LoVo (cell line): ENCODE data around the gene ZNF143.
"Not testable (repeated sequence)": the region's sequence is repeated elsewhere in the genome, so short reads cannot be mapped to it uniquely, and the experiment has no call there.

Experiments
- DNase-seq: peaks from one replicate; pipeline ENCODE4 v3.0.0-alpha.2; 2016; ENCODE audit warnings: low spot score

ZNF143 gene

GRCh38 chr11:9460322-9461062 lies at the start of gene ZNF143:
Gene ZNF143 (plus strand): TSS chr11:9461012. CDS start chr11:9471309, 10,297 bp downstream.
- peak; percentile 100 for DNase-seq

- DNase-seq, result no peak
Observed at GRCh38 chr11:9428706-9429105, 32.1 kb upstream of the ZNF143 start.

- no peak for DNase-seq
Observed at GRCh38 chr11:9438611-9439010, 22.2 kb upstream of the ZNF143 start.

- no peak for DNase-seq
Observed at GRCh38 chr11:9446230-9446629, 14.6 kb upstream of the ZNF143 start.

GRCh38 chr11:9448576-9449352 lies 12.0 kb upstream of the ZNF143 start:
- no peak for DNase-seq

GRCh38 chr11:9452023-9452422 lies 8.8 kb upstream of the ZNF143 start:
- not testable (repeated sequence) for DNase-seq

GRCh38 chr11:9455722-9456121 lies 5.1 kb upstream of the ZNF143 start:
- no peak for DNase-seq

- DNase-seq, result no peak
Observed at GRCh38 chr11:9459667-9460321, 1.0 kb upstream of the ZNF143 start.

GRCh38 chr11:9461063-9461759 lies 399 bp downstream of the ZNF143 start:
- DNase-seq, result peak; percentile 83

- DNase-seq, result no peak
Observed at GRCh38 chr11:9461760-9462134, 935 bp downstream of the ZNF143 start.

- DNase-seq, result no peak
Observed at GRCh38 chr11:9462172-9462799, 1.5 kb downstream of the ZNF143 start.

- no peak for DNase-seq
Observed at GRCh38 chr11:9462806-9463537, 2.2 kb downstream of the ZNF143 start.

- DNase-seq, result no peak
Observed at GRCh38 chr11:9470765-9471164, 10.0 kb downstream of the ZNF143 start.

GRCh38 chr11:9473408-9473807 lies 12.6 kb downstream of the ZNF143 start:
- DNase-seq, result no peak

GRCh38 chr11:9479899-9480298 lies 19.1 kb downstream of the ZNF143 start:
- DNase-seq, result no peak

GRCh38 chr11:9489080-9489765 lies 28.4 kb downstream of the ZNF143 start:
- DNase-seq, result no peak

GRCh38 chr11:9490376-9490775 lies 29.6 kb downstream of the ZNF143 start:
- DNase-seq, result no peak

GRCh38 chr11:9493492-9493891 lies 32.7 kb downstream of the ZNF143 start:
- no peak for DNase-seq

GRCh38 chr11:9494316-9494715 lies 33.5 kb downstream of the ZNF143 start:
- no peak for DNase-seq

- no peak for DNase-seq
Observed at GRCh38 chr11:9495803-9496514, 35.1 kb downstream of the ZNF143 start.
